Measurements from ENCODE around the gene RBBP8NL.

- TF ChIP-seq CTCF (conservative IDR thresholded peaks at IDR 0.05; ENCODE audit: low read length) (no peak), EZH2phosphoT487 (IDR thresholded peaks at IDR 0.05; ENCODE audit: borderline replicate concordance) (no peak)
Measured at GRCh38 chr20:62466806-62467537, 39.6 kb upstream of the RBBP8NL start.
